GM12892 (cell line): ENCODE results near the gene CST8.
"Not testable (repeated sequence)": the region's sequence is repeated elsewhere in the genome, so short reads cannot be mapped to it uniquely, and the experiment has no call there.

Experiments used
- POLR2A ChIP-seq: IDR thresholded peaks from 2 replicates; pipeline ENCODE4 v1.6.1; 2011; ENCODE audit warnings: low read depth, low read length, control low read depth
- POLR2AphosphoS5 ChIP-seq: IDR thresholded peaks from 2 replicates; pipeline ENCODE4 v1.6.1; 2011; ENCODE audit warnings: low read depth, low read length, control low read depth
- TAF1 ChIP-seq: IDR thresholded peaks from 2 replicates; pipeline ENCODE4 v1.6.1; 2011; ENCODE audit warnings: low read depth, mild to moderate bottlenecking, control low read depth, low read length, borderline replicate concordance

DNA sequence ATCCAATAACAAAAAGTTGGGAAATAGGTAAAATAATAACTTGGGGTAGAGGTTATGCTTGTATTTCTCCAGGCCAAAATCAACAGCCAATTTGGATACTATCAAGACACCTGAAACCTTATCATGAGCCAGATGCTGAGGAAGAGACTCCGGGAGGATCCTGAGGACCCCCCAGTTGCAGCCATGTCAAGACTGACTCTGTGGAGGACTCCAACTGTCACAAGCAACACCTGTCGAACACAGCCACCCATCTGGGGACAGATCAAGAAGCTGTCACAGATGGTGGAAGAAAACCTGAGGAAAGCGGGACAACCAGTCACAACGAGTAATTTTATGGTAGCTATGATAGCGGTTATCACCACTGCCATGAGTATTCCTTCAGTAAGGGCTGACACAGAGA is 18.6 kb upstream of the CST8 start:
- not testable (repeated sequence) for TF ChIP-seq TAF1, POLR2AphosphoS5, POLR2A
